WTC11 (cell line): ENCODE results near the gene TFF3. TPM values are rescaled to one million over a fixed set of nuclear protein-coding genes. Genes with fewer than 3 reads are reported as not detected.
A peak's percentile ranks its signal among the peaks of the same experiment; 100 is the strongest.
"Not testable (repeated sequence)": the region's sequence is repeated elsewhere in the genome, so short reads cannot be mapped to it uniquely, and the experiment has no call there.

ENCODE experiments used
- ATAC-seq: fragments of 200-7000 bp; cut with Tn5 transposase; 2 replicates; pipeline ENCODE4 v1.10.0; 2021; ENCODE audit warnings: mild to moderate bottlenecking, moderate library complexity
- CTCF ChIA-PET: fragments of 300-600 bp; sonication (Branson Sonifier 250); formaldehyde crosslinking; loops from one replicate; lab custom pipeline; 2021; ENCODE audit warnings: antibody characterized with exemption; lab: Charles Lee
- POLR2A ChIA-PET: fragments of 350-600 bp; sonication (Branson Sonifier 250); formaldehyde crosslinking; loops from one replicate; lab custom pipeline; 2021; ENCODE audit warnings: antibody characterized with exemption; lab: Charles Lee
- DNase-seq: peaks from one replicate; pipeline ENCODE4 v3.0.0; 2021; ENCODE audit warnings: low spot score
- H3K27ac Mint-ChIP-seq: 2 replicates; pipeline ENCODE4 v1.8.0; 2021; ENCODE audit warnings: mixed read lengths
- H3K27me3 Mint-ChIP-seq: 2 replicates; pipeline ENCODE4 v1.8.0; 2021; ENCODE audit warnings: low read depth, mild to moderate bottlenecking, moderate library complexity, mixed read lengths
- H3K36me3 Mint-ChIP-seq: 2 replicates; pipeline ENCODE4 v1.8.0; 2021; ENCODE audit warnings: mixed read lengths
- H3K4me1 Mint-ChIP-seq: 2 replicates; pipeline ENCODE4 v1.8.0; 2022; ENCODE audit warnings: mixed read lengths
- H3K4me3 Mint-ChIP-seq: 2 replicates; pipeline ENCODE4 v1.8.0; 2021; ENCODE audit warnings: mild to moderate bottlenecking, moderate library complexity, mixed read lengths
- H3K9me3 Mint-ChIP-seq: 2 replicates; pipeline ENCODE4 v1.8.0; 2021; ENCODE audit warnings: mixed read lengths
- AFF4 ChIP-seq: sonication (generic); formaldehyde crosslinking; IDR thresholded peaks from 2 replicates; pipeline ENCODE4 v1.8.1; 2023; ENCODE audit warnings: mild to moderate bottlenecking, missing genetic modification reagents, borderline replicate concordance
- ELF4 ChIP-seq: sonication (generic); formaldehyde crosslinking; IDR thresholded peaks from 2 replicates; pipeline ENCODE4 v1.8.1; 2022; ENCODE audit warnings: low read depth, mild to moderate bottlenecking, moderate library complexity, missing genetic modification reagents
- HMGA2 ChIP-seq: fragments of 250-450 bp; sonication (Bioruptor Pico); IDR thresholded peaks from 2 replicates; pipeline ENCODE4 v1.4.0; 2021; ENCODE audit warnings: mild to moderate bottlenecking, moderate library complexity
- RORB ChIP-seq: fragments of 250-450 bp; sonication (Bioruptor Pico); IDR thresholded peaks from 2 replicates; pipeline ENCODE4 v1.9.0; 2021; ENCODE audit warnings: mild to moderate bottlenecking
- SMAD3 ChIP-seq: sonication (generic); formaldehyde crosslinking; IDR thresholded peaks from 2 replicates; pipeline ENCODE4 v1.8.0; 2022; ENCODE audit warnings: missing genetic modification reagents, mild to moderate bottlenecking, borderline replicate concordance
- SP1 ChIP-seq: sonication (generic); formaldehyde crosslinking; conservative IDR thresholded peaks from 2 replicates; pipeline ENCODE4 v1.8.1; 2022; ENCODE audit warnings: missing genetic modification reagents
- TEAD1 ChIP-seq: sonication (generic); formaldehyde crosslinking; IDR thresholded peaks from 2 replicates; pipeline ENCODE4 v1.8.0; 2022; ENCODE audit warnings: mild to moderate bottlenecking, missing genetic modification reagents
- ZNF425 ChIP-seq: fragments of 250-450 bp; sonication (Bioruptor Pico); conservative IDR thresholded peaks from 2 replicates; pipeline ENCODE4 v1.9.0; 2021; ENCODE audit warnings: mild to moderate bottlenecking
- ZNF671 ChIP-seq: fragments of 250-450 bp; sonication (Bioruptor Pico); IDR thresholded peaks from 2 replicates; pipeline ENCODE4 v1.8.0; 2021; ENCODE audit warnings: mild to moderate bottlenecking
- total RNA-seq: library from RNA; stranded (reverse); gene quantifications from 3 replicates; pipeline ENCODE4 v1.2.3, GENCODE V29; 2021
- TF ChIP-seq, protein P1 (sequence below): sonication (generic); formaldehyde crosslinking; IDR thresholded peaks from 2 replicates; pipeline ENCODE4 v1.8.0; 2023; ENCODE audit warnings: mild to moderate bottlenecking, missing genetic modification reagents

Gene TFF3
- total RNA-seq, 1 experiment from 2014 or later: 4.2 TPM

DNA sequence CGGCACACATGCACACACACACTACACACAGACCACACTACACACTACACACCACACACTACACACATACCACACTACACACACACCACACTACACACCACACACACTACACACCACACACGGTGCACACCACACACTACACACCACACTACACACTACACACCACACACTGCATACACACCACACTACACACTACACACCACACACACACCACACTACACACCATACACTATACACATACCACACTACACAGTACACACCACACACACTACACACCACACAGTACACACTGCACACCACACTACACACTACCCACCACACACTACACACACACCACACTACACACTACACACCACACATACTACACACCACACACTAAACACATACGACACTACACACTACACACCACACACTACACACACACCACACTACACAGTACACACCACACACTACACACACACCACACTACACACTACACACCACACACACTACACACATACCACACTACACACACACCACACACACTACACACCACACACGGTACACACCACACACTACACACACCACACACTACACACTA is 22.6 kb downstream of the TFF3 start:
- H3K4me3 Mint-ChIP-seq, CTCF ChIA-PET, H3K4me1 Mint-ChIP-seq, H3K27ac Mint-ChIP-seq, POLR2A ChIA-PET, H3K27me3 Mint-ChIP-seq, ATAC-seq, DNase-seq: not testable (repeated sequence)
- Mint-ChIP-seq H3K9me3 (peaks cover 12% of the 10 kb centered on the region), H3K36me3 (peaks cover 13% of the 10 kb centered on the region)

DNA sequence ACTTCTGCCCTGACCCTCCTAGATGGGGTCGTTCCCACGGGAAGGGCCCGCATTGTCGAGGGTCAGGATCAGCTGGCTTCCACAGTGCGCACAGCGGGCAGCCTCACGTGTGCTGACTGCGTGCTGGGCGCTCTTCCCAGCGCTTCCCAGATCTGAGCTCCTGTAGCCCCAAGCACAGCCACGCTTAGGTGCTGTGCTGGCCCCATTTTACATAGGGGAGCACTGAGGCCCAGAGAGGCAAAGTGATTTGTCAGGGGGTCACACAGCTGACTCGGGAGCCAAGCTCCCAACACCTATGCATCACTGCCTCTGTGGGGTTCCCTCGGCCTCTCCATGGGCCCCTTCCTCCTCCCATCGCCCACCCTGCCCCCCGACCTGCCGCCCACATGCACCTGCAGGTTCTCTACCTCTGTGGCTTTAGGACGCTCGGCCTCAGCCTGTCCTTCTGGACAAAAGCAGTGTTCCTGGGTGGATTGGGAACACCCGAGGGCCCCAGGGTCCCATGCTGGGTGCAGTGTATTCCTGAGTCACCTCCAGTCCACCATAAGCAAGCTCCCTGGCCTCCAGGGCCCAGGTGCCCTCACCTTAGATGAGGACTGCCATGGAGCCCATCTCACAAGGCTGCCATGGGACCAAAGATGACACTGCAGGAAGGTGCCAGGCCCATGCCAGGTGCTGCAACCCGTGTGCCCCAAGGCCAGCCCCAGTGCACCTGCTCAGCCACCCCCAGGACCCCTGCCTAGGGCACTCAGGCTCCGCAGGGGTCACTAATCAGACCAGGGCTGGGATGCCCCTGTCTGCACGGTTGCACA is 23.3 kb downstream of the TFF3 start:
- peaks cover 13% of the 10 kb centered on the region for H3K36me3 Mint-ChIP-seq
- no peak overlapping the region for H3K4me3 Mint-ChIP-seq
- ATAC-seq (no peak), DNase-seq (peak; percentile 8)
- no peaks in the 10 kb centered on the region for H3K4me1 Mint-ChIP-seq
- TF ChIP-seq AFF4 (no peak), ELF4 (CRISPR knock-in tag) (no peak), SMAD3 (no peak), ZNF425 (CRISPR knock-in tag) (no peak), ZNF671 (CRISPR knock-in tag) (no peak), HMGA2 (CRISPR knock-in tag) (no peak), RORB (CRISPR knock-in tag) (no peak)
- TF ChIP-seq, all 79 proteins: peak for 0
- ChIA-PET CTCF (interaction anchor here (1.6 to 1.9 kb wide), 2 partner anchors 18 to 301 kb away, joined by 4 to 17 read pairs; no protein-coding TSS in a partner anchor), POLR2A (no interaction called here)
- peaks cover 12% of the 10 kb centered on the region for H3K9me3 Mint-ChIP-seq
- H3K27ac Mint-ChIP-seq: no peak overlapping the region
- no peaks in the 10 kb centered on the region for H3K27me3 Mint-ChIP-seq

GRCh38 chr21:42291003-42291750 is 24.0 kb downstream of the TFF3 start:
- no peak for TF ChIP-seq SP1
- TF ChIP-seq, protein P1, sequence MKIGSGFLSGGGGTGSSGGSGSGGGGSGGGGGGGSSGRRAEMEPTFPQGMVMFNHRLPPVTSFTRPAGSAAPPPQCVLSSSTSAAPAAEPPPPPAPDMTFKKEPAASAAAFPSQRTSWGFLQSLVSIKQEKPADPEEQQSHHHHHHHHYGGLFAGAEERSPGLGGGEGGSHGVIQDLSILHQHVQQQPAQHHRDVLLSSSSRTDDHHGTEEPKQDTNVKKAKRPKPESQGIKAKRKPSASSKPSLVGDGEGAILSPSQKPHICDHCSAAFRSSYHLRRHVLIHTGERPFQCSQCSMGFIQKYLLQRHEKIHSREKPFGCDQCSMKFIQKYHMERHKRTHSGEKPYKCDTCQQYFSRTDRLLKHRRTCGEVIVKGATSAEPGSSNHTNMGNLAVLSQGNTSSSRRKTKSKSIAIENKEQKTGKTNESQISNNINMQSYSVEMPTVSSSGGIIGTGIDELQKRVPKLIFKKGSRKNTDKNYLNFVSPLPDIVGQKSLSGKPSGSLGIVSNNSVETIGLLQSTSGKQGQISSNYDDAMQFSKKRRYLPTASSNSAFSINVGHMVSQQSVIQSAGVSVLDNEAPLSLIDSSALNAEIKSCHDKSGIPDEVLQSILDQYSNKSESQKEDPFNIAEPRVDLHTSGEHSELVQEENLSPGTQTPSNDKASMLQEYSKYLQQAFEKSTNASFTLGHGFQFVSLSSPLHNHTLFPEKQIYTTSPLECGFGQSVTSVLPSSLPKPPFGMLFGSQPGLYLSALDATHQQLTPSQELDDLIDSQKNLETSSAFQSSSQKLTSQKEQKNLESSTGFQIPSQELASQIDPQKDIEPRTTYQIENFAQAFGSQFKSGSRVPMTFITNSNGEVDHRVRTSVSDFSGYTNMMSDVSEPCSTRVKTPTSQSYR: no peak
- TF ChIP-seq TEAD1 (CRISPR knock-in tag): no peak
- Mint-ChIP-seq H3K4me3 (no peak overlapping the region), H3K27me3 (no peaks in the 10 kb centered on the region), H3K27ac (0 out of 2 replicates have a peak overlapping the region, but pooled peaks have one; percentile 57), H3K36me3 (peaks cover 13% of the 10 kb centered on the region), H3K4me1 (no peaks in the 10 kb centered on the region), H3K9me3 (peaks cover 12% of the 10 kb centered on the region)
- ATAC-seq (peak; percentile 18; the same call in 1 of the 2 replicates), DNase-seq (no peak)
- CTCF ChIA-PET: interaction anchor here (1.0 to 1.9 kb wide), 3 partner anchors 19 to 302 kb away, joined by 4 to 17 read pairs (median 6); no protein-coding TSS in a partner anchor
- POLR2A ChIA-PET: no interaction called here
